Hindlimb muscle (tissue), 1 donor: ENCODE measurements around the gene NOVA1. TPM values are rescaled to one million over a fixed set of nuclear protein-coding genes. Genes with fewer than 3 reads are reported as not detected.
"Not testable (repeated sequence)": the region's sequence is repeated elsewhere in the genome, so short reads cannot be mapped to it uniquely, and the experiment has no call there.

Experiments used
- DNase-seq: peaks from one replicate; pipeline ENCODE4 v3.0.0-alpha.2; 2013
- polyA plus RNA-seq: library from polyadenylated mRNA; unstranded; fragments of 120-200 nt; gene quantifications from one replicate; pipeline ENCODE4 v1.2.1, GENCODE V29; 2013; ENCODE audit not compliant: insufficient read length

NOVA1 gene
- polyA plus RNA-seq, result 12.9 TPM

- DNase-seq, result no peak
Observed at GRCh38 chr14:26597589-26598080, at the start of gene NOVA1. Gene NOVA1 (minus strand): TSS chr14:26598033. CDS start chr14:26597436, 597 bp downstream.

GRCh38 chr14:26645057-26645456 is 47.2 kb upstream of the NOVA1 start:
- not testable (repeated sequence) for DNase-seq

GRCh38 chr14:26636561-26636960 is 38.7 kb upstream of the NOVA1 start:
- no peak for DNase-seq

GRCh38 chr14:26634946-26635345 is 37.1 kb upstream of the NOVA1 start:
- DNase-seq, result not testable (repeated sequence)

- DNase-seq, result no peak
Observed at GRCh38 chr14:26626256-26626655, 28.4 kb upstream of the NOVA1 start.

- DNase-seq, result no peak
Observed at GRCh38 chr14:26622611-26623010, 24.8 kb upstream of the NOVA1 start.

GRCh38 chr14:26621807-26622560 is 24.2 kb upstream of the NOVA1 start:
- DNase-seq, result no peak

GRCh38 chr14:26621364-26621763 is 23.5 kb upstream of the NOVA1 start:
- DNase-seq, result no peak

GRCh38 chr14:26611259-26611658 is 13.4 kb upstream of the NOVA1 start:
- DNase-seq, result no peak

GRCh38 chr14:26606729-26607312 is 9.0 kb upstream of the NOVA1 start:
- no peak for DNase-seq

- no peak for DNase-seq
Observed at GRCh38 chr14:26605602-26606001, 7.8 kb upstream of the NOVA1 start.

- no peak for DNase-seq
Observed at GRCh38 chr14:26602902-26603301, 5.1 kb upstream of the NOVA1 start.

GRCh38 chr14:26601856-26602255 is 4.0 kb upstream of the NOVA1 start:
- DNase-seq, result no peak

- DNase-seq, result no peak
Observed at GRCh38 chr14:26599291-26599690, 1.5 kb upstream of the NOVA1 start.

- no peak for DNase-seq
Observed at GRCh38 chr14:26598672-26599131, 869 bp upstream of the NOVA1 start.

- peak; percentile 93 for DNase-seq
Observed at GRCh38 chr14:26598081-26598671, 343 bp upstream of the NOVA1 start.

GRCh38 chr14:26597071-26597588 is 703 bp downstream of the NOVA1 start:
- DNase-seq, result peak; percentile 46

- DNase-seq, result peak; percentile 46
Observed at GRCh38 chr14:26596543-26597061, 1.2 kb downstream of the NOVA1 start.

- no peak for DNase-seq
Observed at GRCh38 chr14:26595926-26596542, 1.8 kb downstream of the NOVA1 start.

GRCh38 chr14:26594756-26595545 is 2.9 kb downstream of the NOVA1 start:
- DNase-seq, result no peak

- no peak for DNase-seq
Observed at GRCh38 chr14:26594148-26594547, 3.7 kb downstream of the NOVA1 start.

- no peak for DNase-seq
Observed at GRCh38 chr14:26593357-26593756, 4.5 kb downstream of the NOVA1 start.
